ENCODE data around the gene SLC1A2. TPM values are rescaled to one million over a fixed set of nuclear protein-coding genes. Genes with fewer than 3 reads are reported as not detected.

The SLC1A2 gene
- total and polyA plus RNA-seq, 2 donors (not counting 3 experiments of a cell fraction or from before 2014, with no cell fraction given): not detected

DNA sequence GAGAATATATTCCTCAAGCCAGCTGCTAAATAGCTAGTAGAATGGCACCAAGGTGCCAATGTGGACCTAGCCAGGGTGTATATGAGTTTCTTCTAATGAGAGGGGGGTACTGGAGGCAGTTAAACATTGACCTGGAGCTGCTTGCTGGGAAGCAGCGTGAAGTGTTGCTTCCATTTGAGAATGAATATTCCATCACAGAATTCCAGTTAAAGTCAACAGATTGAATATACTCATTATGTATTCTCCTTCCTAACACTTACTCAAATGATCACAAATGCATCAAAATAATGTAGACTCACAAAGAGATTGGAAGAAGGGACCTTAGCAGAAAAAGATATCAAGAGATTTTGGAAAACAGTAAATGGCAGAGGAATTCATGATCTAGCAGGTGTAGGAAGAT is 178.3 kb downstream of the SLC1A2 start:
- Histone ChIP-seq H3K4me3 (replicated peaks in 1 of 3; ENCODE audit: insufficient read depth in 1 of 3, low read depth in 1 of 3, low read length in 3 of 3) (no peak overlapping the region), H3K27ac (ENCODE audit: insufficient read depth, low read depth, low read length) (no peak overlapping the region), H3K79me2 (ENCODE audit: control insufficient read depth, insufficient read depth, low read length) (no peaks in the 10 kb centered on the region), H3K9me1 (replicated peaks; ENCODE audit: control insufficient read depth, extremely low read depth, insufficient read depth, low read length) (no peaks in the 10 kb centered on the region), H3K36me3 (ENCODE audit: control insufficient read depth in 2 of 2, extremely low read depth in 1 of 2, insufficient read depth in 2 of 2, low read length in 2 of 2) (no peaks in the 10 kb centered on the region), H4K20me1 (replicated peaks; ENCODE audit: control insufficient read depth, extremely low read depth, insufficient read depth, low read length) (no peaks in the 10 kb centered on the region), H3K9me3 (replicated peaks; ENCODE audit: control insufficient read depth, insufficient read depth, low read length) (no peaks in the 10 kb centered on the region), H3K9ac (replicated peaks; ENCODE audit: extremely low read depth, insufficient read depth, low read length) (no peak overlapping the region), H3K27me3 (ENCODE audit: control insufficient read depth in 2 of 2, insufficient read depth in 2 of 2, low read length in 2 of 2) (peaks cover 5 to 32% of the 10 kb centered on the region in 2 experiments), H3K4me2 (ENCODE audit: insufficient read depth, low read length) (no peak overlapping the region), H2AFZ (ENCODE audit: low read depth, low read length) (no peak overlapping the region), H3K4me1 (ENCODE audit: control insufficient read depth, extremely low read depth, insufficient read depth, low read length) (no peaks in the 10 kb centered on the region)
- intact Hi-C loops (cut with micrococcal nuclease): no loop called here
- TF ChIP-seq POLR2A (IDR thresholded peaks at IDR 0.05; ENCODE audit: low read depth, low read length): no peak
- TF ChIP-seq EZH2 (IDR thresholded peaks at IDR 0.05; ENCODE audit: borderline replicate concordance, low read depth, low read length, severe bottlenecking): no peak
- TF ChIP-seq GATA2 (IDR thresholded peaks at IDR 0.05; ENCODE audit: insufficient read depth, insufficient read length, low read depth, low read length): no peak
- no peak for TF ChIP-seq FOS (IDR thresholded peaks at IDR 0.05; ENCODE audit: borderline replicate concordance, insufficient read depth, low read length)
- TF ChIP-seq POLR2AphosphoS5 (IDR thresholded peaks at IDR 0.05; ENCODE audit: insufficient read depth, low read depth, low read length): no peak
- TF ChIP-seq JUN (IDR thresholded peaks at IDR 0.05; ENCODE audit: borderline replicate concordance, insufficient read depth, insufficient read length, low read depth): no peak
- TF ChIP-seq MYC (IDR thresholded peaks at IDR 0.05; ENCODE audit: low read depth, low read length): no peak
- DNase-seq (ENCODE audit: low read depth, low spot score) (no peak), FAIRE-seq (no peak)
- BruUV-seq (replicated peaks): no TSS peak
- dilution Hi-C loops (cut with MboI; ENCODE audit: extremely low pct_ligation_motif_present, low sequenced_read_pairs): no loop called here
- ChIA-PET POLR2A (interaction anchor here (0.6 kb wide), 1 partner anchor 141 kb away, joined by 8 read pairs; no protein-coding TSS in a partner anchor), CTCF (interaction anchor here (0.7 to 1.5 kb wide), 4 partner anchors 18 to 315 kb away, joined by 3 to 6 read pairs (median 4); no protein-coding TSS in a partner anchor)

DNA sequence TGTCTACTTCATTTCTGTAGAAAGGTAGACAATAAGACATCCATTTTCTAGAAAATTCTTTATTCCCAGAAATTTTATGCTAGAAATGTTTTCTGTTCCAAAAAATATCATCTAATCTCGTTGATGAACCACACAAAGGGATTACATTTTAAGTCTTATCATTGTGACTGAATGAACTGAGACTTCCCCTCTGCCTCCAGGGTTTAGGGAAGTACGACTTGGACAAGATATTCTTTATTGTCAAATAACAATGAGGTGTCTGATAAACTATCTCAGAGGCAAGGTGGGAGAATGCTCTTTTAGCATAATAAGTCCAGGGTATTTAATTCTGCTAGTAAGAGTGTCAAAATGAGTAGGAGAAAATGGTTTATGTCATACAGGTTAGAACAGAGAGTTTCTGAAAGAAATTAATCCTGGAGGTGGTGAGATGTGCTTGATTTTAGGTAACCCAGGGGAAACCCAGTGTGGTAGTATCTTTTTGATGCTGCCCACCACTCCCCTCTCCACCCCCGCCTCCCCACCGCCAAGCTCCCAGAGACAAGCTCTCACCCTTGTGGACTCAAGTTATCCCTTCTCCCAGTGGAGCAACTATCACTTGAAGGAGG is 179.8 kb downstream of the SLC1A2 start:
- Histone ChIP-seq H3K9me3 (replicated peaks; ENCODE audit: control insufficient read depth, insufficient read depth, low read length) (no peaks in the 10 kb centered on the region), H3K36me3 (ENCODE audit: control insufficient read depth in 2 of 2, extremely low read depth in 1 of 2, insufficient read depth in 2 of 2, low read length in 2 of 2) (no peaks in the 10 kb centered on the region), H4K20me1 (replicated peaks; ENCODE audit: control insufficient read depth, extremely low read depth, insufficient read depth, low read length) (no peaks in the 10 kb centered on the region), H3K27me3 (ENCODE audit: control insufficient read depth in 2 of 2, insufficient read depth in 2 of 2, low read length in 2 of 2) (peaks cover 5 to 28% of the 10 kb centered on the region in 2 experiments), H3K79me2 (ENCODE audit: control insufficient read depth, insufficient read depth, low read length) (no peaks in the 10 kb centered on the region), H3K4me1 (ENCODE audit: control insufficient read depth, extremely low read depth, insufficient read depth, low read length) (no peaks in the 10 kb centered on the region), H3K27ac (ENCODE audit: insufficient read depth, low read depth, low read length) (no peak overlapping the region), H3K4me2 (ENCODE audit: insufficient read depth, low read length) (no peak overlapping the region), H3K4me3 (replicated peaks in 1 of 3; ENCODE audit: insufficient read depth in 1 of 3, low read depth in 1 of 3, low read length in 3 of 3) (no peak overlapping the region), H2AFZ (ENCODE audit: low read depth, low read length) (no peak overlapping the region), H3K9ac (replicated peaks; ENCODE audit: extremely low read depth, insufficient read depth, low read length) (no peak overlapping the region), H3K9me1 (replicated peaks; ENCODE audit: control insufficient read depth, extremely low read depth, insufficient read depth, low read length) (no peaks in the 10 kb centered on the region)
- FAIRE-seq (no peak), DNase-seq (ENCODE audit: low read depth, low spot score) (no peak)
- intact Hi-C loops (cut with micrococcal nuclease) (loop anchor here (2.0 to 10.0 kb wide), 3 partner anchors 102 to 655 kb away; partner anchors contain the start of gene CD44), dilution Hi-C loops (cut with MboI; ENCODE audit: extremely low pct_ligation_motif_present, low sequenced_read_pairs) (no loop called here)
- ChIA-PET POLR2A (no interaction called here), CTCF (interaction anchor here (0.7 to 1.6 kb wide), 9 partner anchors 10 to 314 kb away, joined by 3 to 21 read pairs (median 4); no protein-coding TSS in a partner anchor)
- no TSS peak for BruUV-seq (replicated peaks)
- no peak for TF ChIP-seq MYC (IDR thresholded peaks at IDR 0.05; ENCODE audit: low read depth, low read length)
- TF ChIP-seq FOS (IDR thresholded peaks at IDR 0.05; ENCODE audit: borderline replicate concordance, insufficient read depth, low read length): no peak
- no peak for TF ChIP-seq GATA2 (IDR thresholded peaks at IDR 0.05; ENCODE audit: insufficient read depth, insufficient read length, low read depth, low read length)
- TF ChIP-seq, protein P1, sequence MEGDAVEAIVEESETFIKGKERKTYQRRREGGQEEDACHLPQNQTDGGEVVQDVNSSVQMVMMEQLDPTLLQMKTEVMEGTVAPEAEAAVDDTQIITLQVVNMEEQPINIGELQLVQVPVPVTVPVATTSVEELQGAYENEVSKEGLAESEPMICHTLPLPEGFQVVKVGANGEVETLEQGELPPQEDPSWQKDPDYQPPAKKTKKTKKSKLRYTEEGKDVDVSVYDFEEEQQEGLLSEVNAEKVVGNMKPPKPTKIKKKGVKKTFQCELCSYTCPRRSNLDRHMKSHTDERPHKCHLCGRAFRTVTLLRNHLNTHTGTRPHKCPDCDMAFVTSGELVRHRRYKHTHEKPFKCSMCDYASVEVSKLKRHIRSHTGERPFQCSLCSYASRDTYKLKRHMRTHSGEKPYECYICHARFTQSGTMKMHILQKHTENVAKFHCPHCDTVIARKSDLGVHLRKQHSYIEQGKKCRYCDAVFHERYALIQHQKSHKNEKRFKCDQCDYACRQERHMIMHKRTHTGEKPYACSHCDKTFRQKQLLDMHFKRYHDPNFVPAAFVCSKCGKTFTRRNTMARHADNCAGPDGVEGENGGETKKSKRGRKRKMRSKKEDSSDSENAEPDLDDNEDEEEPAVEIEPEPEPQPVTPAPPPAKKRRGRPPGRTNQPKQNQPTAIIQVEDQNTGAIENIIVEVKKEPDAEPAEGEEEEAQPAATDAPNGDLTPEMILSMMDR (IDR thresholded peaks at IDR 0.05; ENCODE audit: extremely low read depth in 1 of 2, insufficient read depth in 1 of 2, low read depth in 1 of 2, low read length in 2 of 2): no peak
- no peak for TF ChIP-seq JUN (IDR thresholded peaks at IDR 0.05; ENCODE audit: borderline replicate concordance, insufficient read depth, insufficient read length, low read depth)
- TF ChIP-seq POLR2A (IDR thresholded peaks at IDR 0.05; ENCODE audit: low read depth, low read length): no peak
- no peak for TF ChIP-seq POLR2AphosphoS5 (IDR thresholded peaks at IDR 0.05; ENCODE audit: insufficient read depth, low read depth, low read length)
- TF ChIP-seq, protein P2, sequence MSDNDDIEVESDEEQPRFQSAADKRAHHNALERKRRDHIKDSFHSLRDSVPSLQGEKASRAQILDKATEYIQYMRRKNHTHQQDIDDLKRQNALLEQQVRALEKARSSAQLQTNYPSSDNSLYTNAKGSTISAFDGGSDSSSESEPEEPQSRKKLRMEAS (IDR thresholded peaks at IDR 0.05; ENCODE audit: insufficient read depth, insufficient read length): no peak
- no peak for TF ChIP-seq EZH2 (IDR thresholded peaks at IDR 0.05; ENCODE audit: borderline replicate concordance, low read depth, low read length, severe bottlenecking)

Data from endothelial cell of umbilical vein (primary cell).